Dendritic cell treated with granulocyte-macrophage colony-stimulating factor and Interleukin-4, amounts not matched to agents 40 ng/mL and 50 ng/mL, for 4 days (primary cell): ENCODE measurements around the gene WDR82.

ENCODE experiments used
- H3K27ac Mint-ChIP-seq: one replicate; pipeline ENCODE4 v1.8.0; 2022; ENCODE audit warnings: mild to moderate bottlenecking, mixed read lengths
- H3K27me3 Mint-ChIP-seq: one replicate; pipeline ENCODE4 v1.8.0; 2022; ENCODE audit warnings: mild to moderate bottlenecking, mixed read lengths
- H3K36me3 Mint-ChIP-seq: one replicate; pipeline ENCODE4 v1.8.0; 2022; ENCODE audit warnings: low read depth, mixed read lengths
- H3K4me1 Mint-ChIP-seq: one replicate; pipeline ENCODE4 v1.8.0; 2022; ENCODE audit warnings: low read depth, mixed read lengths
- H3K4me3 Mint-ChIP-seq: one replicate; pipeline ENCODE4 v1.8.0; 2022; ENCODE audit warnings: mild to moderate bottlenecking, moderate library complexity, mixed read lengths
- H3K9me3 Mint-ChIP-seq: one replicate; pipeline ENCODE4 v1.8.0; 2022; ENCODE audit warnings: mixed read lengths
- intact Hi-C: fragments of 100-400 bp; cut with micrococcal nuclease; formaldehyde crosslinking; loops from one replicate; pipeline ENCODE4 v1.15.0; 2022

WDR82 gene

DNA sequence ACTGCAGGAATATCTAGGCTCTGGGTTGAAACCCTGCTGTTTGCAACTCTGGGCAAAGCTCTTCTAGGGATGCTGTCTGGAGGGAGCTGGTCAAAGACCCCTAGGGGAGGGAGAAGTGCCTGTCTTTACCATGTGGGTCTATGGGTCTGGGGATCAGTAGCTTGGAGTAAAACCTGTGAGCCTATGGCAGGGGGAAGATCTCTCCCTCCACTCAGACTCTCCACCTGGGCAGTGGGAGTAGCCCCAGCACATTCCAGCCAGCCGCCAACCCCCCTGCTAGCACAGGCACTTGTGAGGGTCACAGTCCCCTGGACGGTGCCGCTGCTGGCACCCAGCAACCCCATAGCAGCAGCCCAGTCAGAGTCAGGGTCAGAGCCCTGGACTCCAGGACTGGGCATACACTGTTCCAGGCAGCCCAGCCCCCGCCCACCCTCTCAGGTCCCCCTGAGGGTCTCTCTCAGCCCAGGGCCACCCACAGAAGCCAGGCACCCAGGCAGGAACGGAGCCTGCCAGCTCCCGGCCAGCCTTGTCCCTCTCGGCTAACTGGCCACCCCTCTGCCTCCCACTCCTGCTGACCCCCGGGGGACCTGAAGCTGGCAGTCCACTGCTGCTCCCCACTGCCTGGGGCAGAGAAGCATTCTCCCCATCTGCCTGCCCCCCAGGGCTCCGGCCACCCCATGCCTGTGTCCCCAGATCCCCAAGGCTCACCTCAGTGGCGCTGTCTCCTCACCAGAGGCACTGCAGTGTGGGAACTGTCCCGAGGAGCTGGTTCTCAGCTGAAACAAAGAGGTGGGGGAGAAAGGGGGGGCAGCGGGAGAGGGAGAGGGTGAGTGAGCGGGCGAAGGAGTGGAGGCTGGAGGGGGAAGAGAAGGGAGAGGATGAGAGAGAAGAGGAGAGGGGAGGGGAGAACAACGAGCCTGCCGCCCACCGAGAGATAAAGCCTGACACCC lies 20.0 kb upstream of the WDR82 start:
- Mint-ChIP-seq H3K4me1 (peaks cover 57% of the 10 kb centered on the region), H3K36me3 (peaks cover 34% of the 10 kb centered on the region), H3K27me3 (peaks cover 25% of the 10 kb centered on the region), H3K4me3 (no peak overlapping the region), H3K9me3 (no peaks in the 10 kb centered on the region), H3K27ac (peak overlapping the region; percentile 67)
- intact Hi-C loops = no loop called here

DNA sequence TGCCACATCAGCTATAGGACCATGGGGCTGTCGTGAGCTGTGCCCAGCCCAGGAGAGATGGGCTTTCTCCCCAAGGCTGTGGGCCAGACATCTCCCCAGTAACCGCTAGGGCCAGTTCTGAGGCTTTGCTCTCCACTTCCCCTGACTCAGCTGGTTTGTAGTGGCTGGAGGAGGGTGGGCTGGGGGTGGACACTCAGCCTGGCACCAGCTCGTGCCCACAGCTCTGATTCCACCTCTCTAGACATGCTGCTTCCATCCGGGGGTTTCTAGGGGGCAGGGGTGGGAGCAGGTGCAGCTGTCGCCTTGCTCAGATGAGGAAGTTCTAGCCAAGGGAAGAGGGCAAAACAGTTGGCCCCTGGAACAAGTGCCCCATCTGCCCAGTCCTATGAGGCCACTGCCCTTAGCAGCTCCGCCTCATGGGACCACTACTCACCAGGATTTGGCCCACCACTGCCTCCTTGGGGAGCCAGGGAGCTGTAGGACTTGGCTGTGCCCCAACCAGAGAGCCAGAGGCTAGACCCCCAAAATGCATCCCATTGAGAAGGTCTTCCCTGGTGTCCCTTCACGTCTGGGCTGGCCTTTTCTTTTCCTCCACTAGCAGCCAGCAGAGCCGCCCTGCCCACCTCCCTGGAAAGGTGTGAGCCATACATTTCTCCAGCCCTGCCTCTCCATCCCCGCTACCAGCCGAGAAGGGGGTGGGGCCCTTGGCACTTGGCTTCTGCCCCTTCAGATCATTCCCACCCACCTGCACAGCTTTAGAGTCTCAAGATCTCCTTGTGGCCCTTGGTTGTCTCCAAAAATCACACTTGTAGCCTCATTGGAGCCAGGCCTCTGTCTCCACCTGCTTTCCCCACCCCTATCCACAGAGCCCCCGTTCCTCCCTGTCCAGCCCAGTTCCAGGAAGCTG lies 19.0 kb upstream of the WDR82 start:
- no peak overlapping the region for H3K4me3 Mint-ChIP-seq
- intact Hi-C loops = no loop called here
- H3K27me3 Mint-ChIP-seq = peaks cover 25% of the 10 kb centered on the region
- no peaks in the 10 kb centered on the region for H3K9me3 Mint-ChIP-seq
- no peak overlapping the region for H3K27ac Mint-ChIP-seq
- peaks cover 50% of the 10 kb centered on the region for H3K4me1 Mint-ChIP-seq
- peaks cover 44% of the 10 kb centered on the region for H3K36me3 Mint-ChIP-seq

DNA sequence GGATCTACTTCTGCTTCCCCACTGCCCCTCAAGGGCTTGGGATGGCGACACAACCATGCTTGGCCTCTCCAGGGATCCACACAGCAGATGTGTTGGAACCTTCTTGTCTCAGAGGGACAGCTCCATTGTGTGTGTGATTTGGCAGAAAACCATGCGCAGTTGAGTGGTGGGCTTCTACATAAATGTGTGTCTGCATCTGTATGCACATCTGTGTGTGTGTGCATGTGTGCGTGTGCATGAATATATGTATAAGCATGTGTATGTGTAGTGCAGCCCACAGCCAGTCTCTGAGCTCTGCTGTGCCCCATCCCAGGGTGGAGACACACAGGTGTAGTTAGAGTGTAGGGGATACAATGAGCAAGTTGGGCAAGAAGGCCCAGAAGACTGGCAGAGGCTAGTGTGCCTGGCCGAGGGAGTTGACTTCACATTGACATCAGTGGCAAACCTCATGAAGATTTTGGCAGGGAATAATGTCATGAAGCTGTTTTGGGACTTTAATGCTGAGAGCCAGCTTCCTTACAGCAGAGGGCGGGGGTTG lies 17.3 kb upstream of the WDR82 start:
- no peaks in the 10 kb centered on the region for H3K9me3 Mint-ChIP-seq
- H3K27ac Mint-ChIP-seq = no peak overlapping the region
- peaks cover 48% of the 10 kb centered on the region for H3K4me1 Mint-ChIP-seq
- intact Hi-C loops = no loop called here
- H3K36me3 Mint-ChIP-seq = peaks cover 61% of the 10 kb centered on the region
- H3K4me3 Mint-ChIP-seq = no peak overlapping the region
- H3K27me3 Mint-ChIP-seq = peaks cover 25% of the 10 kb centered on the region

DNA sequence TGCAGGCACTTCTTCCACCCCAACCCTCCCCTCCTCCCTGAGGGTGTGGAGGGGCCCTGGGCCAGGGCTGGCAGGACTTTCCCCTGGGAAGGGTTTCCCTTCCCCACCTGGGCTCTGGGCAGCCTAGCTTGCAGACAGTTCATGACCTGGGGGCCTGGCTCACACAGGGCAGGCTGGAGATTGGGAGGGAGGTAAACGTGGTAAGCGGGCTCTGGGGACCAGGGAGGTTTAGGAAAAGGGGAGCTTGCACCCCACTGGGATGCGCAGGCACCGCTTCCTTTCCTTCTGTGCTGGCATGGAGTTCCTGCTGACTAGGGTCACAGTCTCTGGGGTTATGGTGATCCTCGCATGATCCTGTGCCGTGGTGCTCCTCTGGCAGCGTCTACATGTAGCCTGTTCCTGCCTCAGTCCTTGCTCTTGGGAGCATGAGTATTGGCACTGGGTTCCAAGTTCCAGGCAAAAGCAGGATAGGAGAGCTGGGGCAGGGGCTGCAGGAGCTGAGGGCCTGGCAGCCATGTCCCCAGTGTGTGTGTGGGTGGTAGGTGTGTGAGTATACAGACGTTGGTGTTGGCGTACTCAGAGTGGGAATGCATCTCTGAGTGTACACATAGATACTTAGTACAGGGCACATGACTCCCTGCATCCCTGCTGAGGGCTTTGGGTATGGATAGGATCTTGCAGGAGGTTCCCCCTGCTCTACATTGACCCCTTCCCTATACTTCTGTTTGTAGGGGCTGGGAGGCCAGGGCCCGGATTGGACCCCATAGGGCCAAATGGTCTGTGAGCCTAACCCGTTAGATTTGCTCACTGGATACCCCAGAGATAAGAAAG lies 16.1 kb upstream of the WDR82 start:
- peaks cover 65% of the 10 kb centered on the region for H3K36me3 Mint-ChIP-seq
- intact Hi-C loops = no loop called here
- no peak overlapping the region for H3K27ac Mint-ChIP-seq
- no peaks in the 10 kb centered on the region for H3K9me3 Mint-ChIP-seq
- no peak overlapping the region for H3K4me3 Mint-ChIP-seq
- H3K4me1 Mint-ChIP-seq = peaks cover 40% of the 10 kb centered on the region
- peaks cover 22% of the 10 kb centered on the region for H3K27me3 Mint-ChIP-seq

DNA sequence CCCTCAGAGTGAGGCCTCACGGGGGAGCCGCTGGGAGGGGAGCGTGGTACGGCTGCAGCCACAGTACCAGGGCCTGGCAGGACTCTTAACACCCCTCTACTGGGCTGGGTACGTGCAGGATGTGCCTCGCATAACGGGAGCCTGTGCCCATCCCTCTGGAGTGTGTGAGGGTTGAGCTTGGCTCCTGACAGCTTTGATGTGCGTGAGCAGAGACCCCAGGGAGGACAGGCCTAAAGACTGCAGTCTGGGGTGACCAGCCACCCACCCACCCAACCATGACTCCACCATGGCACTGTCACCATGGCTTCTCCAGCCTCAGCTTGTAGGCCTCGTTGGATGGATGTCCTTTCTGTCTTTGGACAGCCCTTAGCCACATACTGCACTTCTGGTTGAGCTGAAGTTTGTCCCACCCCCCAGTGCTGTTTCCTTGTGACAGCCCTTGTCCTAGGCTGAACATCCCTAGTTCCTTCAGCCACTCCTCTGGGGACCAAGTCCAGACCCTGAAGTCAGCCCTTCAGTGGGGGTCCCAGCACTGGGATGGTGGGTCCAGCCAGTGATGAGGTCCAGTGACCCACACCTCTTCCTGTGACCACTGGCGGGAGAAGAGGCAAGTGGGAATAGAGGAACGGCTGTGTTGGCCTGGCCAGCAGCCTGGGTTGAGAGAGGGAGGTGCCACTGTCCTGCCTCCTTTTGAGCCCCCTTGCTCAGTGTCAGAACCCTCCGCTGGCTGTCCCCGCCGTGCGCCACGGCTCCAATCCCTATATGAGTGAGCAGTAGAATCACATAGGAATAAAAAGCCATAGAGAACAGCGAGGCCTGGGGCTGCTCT lies 15.3 kb upstream of the WDR82 start:
- Mint-ChIP-seq H3K36me3 (peaks cover 65% of the 10 kb centered on the region), H3K27ac (no peak overlapping the region)
- intact Hi-C loops = no loop called here

DNA sequence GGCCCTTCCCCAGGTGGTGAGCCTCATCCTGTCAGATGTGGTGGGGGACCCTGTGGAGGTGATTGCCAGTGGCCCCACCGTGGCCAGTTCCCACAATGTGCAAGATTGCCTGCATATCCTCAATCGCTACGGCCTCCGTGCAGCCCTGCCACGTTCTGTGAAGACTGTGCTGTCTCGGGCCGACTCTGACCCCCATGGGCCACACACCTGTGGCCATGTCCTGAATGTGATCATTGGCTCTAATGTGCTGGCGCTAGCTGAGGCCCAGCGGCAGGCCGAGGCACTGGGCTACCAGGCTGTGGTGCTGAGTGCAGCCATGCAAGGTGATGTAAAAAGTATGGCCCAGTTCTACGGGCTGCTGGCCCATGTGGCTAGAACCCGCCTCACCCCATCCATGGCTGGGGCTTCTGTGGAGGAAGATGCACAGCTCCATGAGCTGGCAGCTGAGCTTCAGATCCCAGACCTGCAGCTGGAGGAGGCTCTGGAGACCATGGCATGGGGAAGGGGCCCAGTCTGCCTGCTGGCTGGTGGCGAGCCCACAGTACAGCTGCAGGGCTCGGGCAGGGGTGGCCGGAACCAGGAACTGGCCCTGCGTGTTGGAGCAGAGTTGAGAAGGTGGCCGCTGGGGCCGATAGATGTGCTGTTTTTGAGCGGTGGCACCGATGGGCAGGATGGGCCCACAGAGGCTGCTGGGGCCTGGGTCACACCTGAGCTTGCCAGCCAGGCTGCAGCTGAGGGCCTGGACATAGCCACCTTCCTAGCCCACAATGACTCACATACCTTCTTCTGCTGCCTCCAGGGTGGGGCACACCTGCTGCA lies 14.0 kb upstream of the WDR82 start:
- Mint-ChIP-seq H3K36me3 (peaks cover 71% of the 10 kb centered on the region), H3K4me1 (peaks cover 33% of the 10 kb centered on the region), H3K9me3 (no peaks in the 10 kb centered on the region), H3K27me3 (peaks cover 3% of the 10 kb centered on the region), H3K4me3 (no peak overlapping the region), H3K27ac (no peak overlapping the region)
- intact Hi-C loops = no loop called here

More for the DNA sequence above, 15.3 kb upstream of the WDR82 start:
- H3K9me3 Mint-ChIP-seq = no peaks in the 10 kb centered on the region
- no peak overlapping the region for H3K4me3 Mint-ChIP-seq
- peaks cover 40% of the 10 kb centered on the region for H3K4me1 Mint-ChIP-seq
- peaks cover 14% of the 10 kb centered on the region for H3K27me3 Mint-ChIP-seq

DNA sequence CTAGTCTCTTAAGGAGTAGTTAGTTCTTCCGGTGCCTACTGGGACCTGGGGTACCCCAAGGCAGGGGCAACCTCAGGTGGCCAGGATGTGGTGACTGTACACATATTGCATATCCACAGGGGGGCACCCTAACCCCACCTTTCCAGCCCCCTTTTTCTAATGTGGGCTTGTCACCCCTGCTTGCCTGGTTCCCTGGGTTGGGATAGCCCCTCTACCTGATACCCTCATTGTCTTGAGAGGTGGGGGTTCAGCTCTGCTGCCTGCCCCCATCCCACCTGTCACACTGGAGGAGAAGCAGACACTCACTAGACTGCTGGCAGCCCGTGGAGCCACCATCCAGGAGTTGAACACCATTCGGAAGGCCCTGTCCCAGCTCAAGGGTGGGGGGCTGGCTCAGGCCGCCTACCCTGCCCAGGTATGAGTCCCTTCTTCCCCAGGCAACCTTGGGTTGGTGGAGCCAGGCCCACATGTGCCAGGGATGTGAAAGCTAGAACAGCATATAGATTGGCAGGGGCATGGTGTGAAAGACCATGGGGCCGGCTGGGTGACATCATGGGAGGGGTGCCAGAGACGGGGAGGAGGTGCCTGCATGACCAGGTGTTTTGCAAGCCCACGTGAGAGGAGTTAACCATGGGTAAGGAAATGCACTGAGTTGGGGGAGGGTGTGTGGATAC lies 13.2 kb upstream of the WDR82 start:
- Mint-ChIP-seq H3K27ac (no peak overlapping the region), H3K9me3 (no peaks in the 10 kb centered on the region), H3K36me3 (peaks cover 73% of the 10 kb centered on the region), H3K27me3 (no peaks in the 10 kb centered on the region), H3K4me1 (peaks cover 31% of the 10 kb centered on the region), H3K4me3 (no peak overlapping the region)
- intact Hi-C loops = loop anchor here (1.0 kb wide), 1 partner anchor 48 kb away; no protein-coding TSS in a partner anchor

DNA sequence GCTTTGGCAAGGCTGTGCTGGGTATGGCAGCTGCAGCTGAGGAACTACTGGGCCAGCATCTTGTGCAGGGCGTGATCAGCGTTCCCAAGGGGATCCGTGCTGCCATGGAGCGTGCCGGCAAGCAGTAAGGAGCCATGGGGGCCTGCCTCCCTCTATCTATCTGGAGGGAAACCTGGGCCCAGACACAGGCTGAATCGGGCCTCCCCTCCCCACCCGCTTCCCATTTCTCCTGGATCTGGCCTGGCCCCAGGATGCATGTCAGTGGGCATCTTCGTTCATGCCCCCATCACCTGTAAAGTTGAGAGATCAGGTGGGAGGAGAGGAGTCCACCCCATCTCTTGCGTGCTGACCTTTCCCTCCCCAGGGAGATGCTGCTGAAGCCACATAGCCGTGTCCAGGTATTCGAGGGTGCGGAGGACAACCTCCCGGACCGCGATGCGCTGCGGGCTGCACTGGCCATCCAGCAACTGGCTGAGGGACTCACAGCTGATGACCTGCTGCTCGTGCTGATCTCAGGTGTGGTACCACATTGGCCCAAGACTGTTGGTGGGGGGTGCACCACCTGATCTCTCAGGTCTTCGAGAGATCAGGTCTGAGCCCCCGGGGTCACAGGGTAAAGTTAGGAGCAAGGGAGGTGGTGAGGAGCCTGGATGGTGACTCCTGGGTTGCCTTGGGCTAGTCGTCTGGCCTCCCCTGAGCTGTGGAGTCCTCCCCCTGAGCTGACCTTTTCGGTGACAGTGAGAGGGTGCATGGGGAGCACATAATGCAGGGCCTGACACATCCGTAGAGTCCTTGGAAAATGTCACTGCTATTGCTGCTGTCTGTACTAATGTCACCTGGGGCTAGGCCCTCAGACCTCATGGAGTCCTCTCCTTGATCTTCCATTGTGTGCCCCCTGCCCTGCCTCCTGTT lies 12.4 kb upstream of the WDR82 start:
- intact Hi-C loops = loop anchor here (1.0 kb wide), 1 partner anchor 48 kb away; no protein-coding TSS in a partner anchor
- Mint-ChIP-seq H3K9me3 (no peaks in the 10 kb centered on the region), H3K27ac (no peak overlapping the region), H3K27me3 (no peaks in the 10 kb centered on the region), H3K4me3 (no peak overlapping the region), H3K36me3 (peaks cover 65% of the 10 kb centered on the region), H3K4me1 (peaks cover 26% of the 10 kb centered on the region)

DNA sequence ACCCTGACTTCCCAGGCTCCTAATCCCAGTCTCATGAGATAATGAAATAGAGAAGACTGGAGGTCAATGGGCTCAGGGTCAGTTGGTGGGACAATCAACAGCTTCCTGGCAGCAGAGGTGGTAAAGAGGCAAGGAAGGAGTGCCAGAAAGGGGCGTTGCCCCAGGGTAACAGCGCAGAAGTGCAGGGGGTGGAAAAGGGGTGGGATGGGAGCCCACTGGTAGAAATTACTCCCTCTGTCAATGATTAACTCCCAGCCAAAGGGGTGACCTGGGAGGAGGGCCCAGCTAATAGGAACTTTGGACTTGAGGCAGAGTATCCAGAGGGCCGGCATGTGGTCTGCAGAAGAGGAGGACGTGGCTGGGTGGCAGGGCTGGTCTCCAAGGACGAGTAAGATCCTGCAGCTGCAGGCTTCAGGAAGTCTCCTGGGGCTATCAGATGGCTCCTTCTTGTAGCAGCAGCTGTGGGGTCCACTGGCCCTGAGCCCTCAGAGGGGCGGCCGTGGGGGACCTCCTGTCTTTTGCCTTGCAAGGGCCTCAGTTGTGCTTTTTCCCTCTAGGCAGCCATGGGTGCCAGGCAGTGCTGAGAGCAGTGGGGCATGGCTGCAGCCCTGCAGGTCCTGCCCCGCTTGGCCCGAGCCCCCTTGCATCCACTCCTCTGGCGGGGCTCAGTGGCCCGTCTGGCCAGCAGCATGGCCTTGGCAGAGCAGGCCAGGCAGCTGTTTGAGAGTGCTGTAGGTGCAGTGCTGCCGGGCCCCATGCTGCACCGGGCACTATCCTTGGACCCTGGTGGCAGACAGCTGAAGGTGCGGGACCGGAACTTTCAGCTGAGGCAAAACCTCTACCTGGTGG lies 11.5 kb upstream of the WDR82 start:
- H3K27ac Mint-ChIP-seq = no peak overlapping the region
- peaks cover 57% of the 10 kb centered on the region for H3K36me3 Mint-ChIP-seq
- intact Hi-C loops = no loop called here
- no peaks in the 10 kb centered on the region for H3K27me3 Mint-ChIP-seq
- H3K9me3 Mint-ChIP-seq = no peaks in the 10 kb centered on the region
- peaks cover 23% of the 10 kb centered on the region for H3K4me1 Mint-ChIP-seq
- no peak overlapping the region for H3K4me3 Mint-ChIP-seq

DNA sequence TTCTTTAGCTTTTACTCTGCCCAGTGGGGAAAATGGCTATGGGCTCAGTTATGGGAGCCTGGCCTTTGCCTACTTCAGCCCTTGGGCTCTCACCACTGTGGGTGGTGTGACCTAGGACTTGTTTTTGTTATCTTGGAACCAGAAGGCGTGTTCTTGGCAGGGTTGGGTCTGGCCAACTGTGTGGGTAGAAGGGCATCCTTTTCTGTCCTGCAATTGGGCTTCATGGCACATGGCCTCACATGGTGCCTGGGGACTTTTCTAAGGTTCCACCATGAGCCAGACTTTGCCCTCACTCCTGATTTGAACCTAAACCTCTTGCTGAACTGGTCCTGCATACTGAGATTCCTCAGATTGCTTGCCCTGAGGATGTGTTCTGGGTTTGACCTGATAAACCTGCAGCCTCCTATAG lies 10.9 kb upstream of the WDR82 start:
- H3K36me3 Mint-ChIP-seq = peaks cover 55% of the 10 kb centered on the region
- no peak overlapping the region for H3K4me3 Mint-ChIP-seq
- intact Hi-C loops = no loop called here
- H3K9me3 Mint-ChIP-seq = no peaks in the 10 kb centered on the region
- peaks cover 23% of the 10 kb centered on the region for H3K4me1 Mint-ChIP-seq
- H3K27ac Mint-ChIP-seq = no peak overlapping the region
- H3K27me3 Mint-ChIP-seq = no peaks in the 10 kb centered on the region
